Effector CD8-positive, alpha-beta T cell (primary cell): ENCODE results near the gene COPE.

Experiments
- DNase-seq: peaks from one replicate; lab custom pipeline; 2025; lab: John Stamatoyannopoulos, UW

COPE gene

GRCh38 chr19:18851673-18852325 lies 67.4 kb downstream of the COPE start:
- no peak for DNase-seq

GRCh38 chr19:18850471-18851375 lies 68.5 kb downstream of the COPE start:
- no peak for DNase-seq

DNA sequence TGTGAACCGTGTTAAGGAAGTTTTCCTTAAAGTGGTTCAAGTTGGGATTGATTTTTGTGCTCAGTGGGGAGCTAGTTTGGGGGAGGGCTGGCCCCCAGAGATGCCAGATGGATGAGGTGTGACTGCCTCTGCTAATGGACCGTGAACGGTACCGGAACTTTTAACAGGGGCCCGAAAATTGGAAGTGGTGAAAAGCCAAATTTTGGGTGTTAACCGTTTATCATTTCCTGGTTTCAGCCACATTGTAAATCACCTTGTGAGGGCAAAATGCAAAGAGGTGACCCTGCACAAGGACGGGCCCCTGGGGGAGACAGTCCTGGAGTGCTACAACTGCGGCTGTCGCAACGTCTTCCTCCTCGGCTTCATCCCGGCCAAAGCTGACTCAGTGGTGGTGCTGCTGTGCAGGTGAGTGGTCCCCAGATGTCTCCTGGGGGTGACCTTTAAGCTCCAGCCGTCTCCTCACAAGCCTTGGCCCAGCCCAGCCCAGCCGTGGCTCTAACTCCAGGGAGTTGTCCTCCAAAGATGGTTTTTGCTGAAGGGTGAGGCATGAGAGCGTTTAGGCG lies 69.3 kb downstream of the COPE start:
- no peak for DNase-seq
